Thyroid gland (tissue), 4 donors: ENCODE measurements around the gene FBLN5.

ENCODE experiments used
- POLR2A ChIP-seq, 2 donors: fragments of 450-650 bp; IDR thresholded peaks; one replicate each; pipeline ENCODE4 v1.6.1; 2017; ENCODE audit warnings: antibody characterized with exemption in 2 of 2, mild to moderate bottlenecking in 2 of 2, moderate library complexity in 1 of 2
- TF ChIP-seq, protein P1 (sequence below), 6 experiments: fragments of 200-600 bp in 3 of 6; fragments of 450-650 bp in 3 of 6; sonication (generic) in 3 of 6; IDR thresholded peaks; one replicate each; pipeline ENCODE4 v1.5.1; 2016 to 2019; ENCODE audit warnings: antibody characterized with exemption in 6 of 6, mild to moderate bottlenecking in 2 of 6, inconsistent platforms in 1 of 6, moderate library complexity in 1 of 6

DNA sequence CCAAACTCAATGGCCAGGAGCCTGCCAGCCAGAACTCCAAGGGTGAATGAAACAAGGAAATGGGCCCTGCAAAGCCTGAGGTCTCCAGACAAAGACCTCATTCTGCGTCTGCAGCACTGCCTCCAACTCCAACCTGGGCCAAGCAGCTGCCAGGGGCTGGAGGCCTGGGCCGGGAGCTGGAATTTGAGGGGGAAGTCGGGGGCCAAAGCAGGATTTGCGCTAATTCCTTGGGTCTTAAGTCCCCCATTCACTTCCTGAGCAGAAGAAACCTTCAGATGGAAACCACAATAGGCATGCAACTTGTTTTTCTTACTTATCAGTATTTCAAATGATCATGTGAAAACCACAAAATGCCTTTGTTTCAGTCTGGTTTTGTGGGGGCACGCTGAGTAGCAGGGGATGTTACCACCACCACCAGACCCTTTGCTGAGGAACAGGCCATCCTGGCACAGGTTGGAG lies 57.2 kb downstream of the FBLN5 start:
- TF ChIP-seq, protein P1, sequence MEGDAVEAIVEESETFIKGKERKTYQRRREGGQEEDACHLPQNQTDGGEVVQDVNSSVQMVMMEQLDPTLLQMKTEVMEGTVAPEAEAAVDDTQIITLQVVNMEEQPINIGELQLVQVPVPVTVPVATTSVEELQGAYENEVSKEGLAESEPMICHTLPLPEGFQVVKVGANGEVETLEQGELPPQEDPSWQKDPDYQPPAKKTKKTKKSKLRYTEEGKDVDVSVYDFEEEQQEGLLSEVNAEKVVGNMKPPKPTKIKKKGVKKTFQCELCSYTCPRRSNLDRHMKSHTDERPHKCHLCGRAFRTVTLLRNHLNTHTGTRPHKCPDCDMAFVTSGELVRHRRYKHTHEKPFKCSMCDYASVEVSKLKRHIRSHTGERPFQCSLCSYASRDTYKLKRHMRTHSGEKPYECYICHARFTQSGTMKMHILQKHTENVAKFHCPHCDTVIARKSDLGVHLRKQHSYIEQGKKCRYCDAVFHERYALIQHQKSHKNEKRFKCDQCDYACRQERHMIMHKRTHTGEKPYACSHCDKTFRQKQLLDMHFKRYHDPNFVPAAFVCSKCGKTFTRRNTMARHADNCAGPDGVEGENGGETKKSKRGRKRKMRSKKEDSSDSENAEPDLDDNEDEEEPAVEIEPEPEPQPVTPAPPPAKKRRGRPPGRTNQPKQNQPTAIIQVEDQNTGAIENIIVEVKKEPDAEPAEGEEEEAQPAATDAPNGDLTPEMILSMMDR (IDR thresholded peaks at IDR 0.05) = no peak
- TF ChIP-seq POLR2A (IDR thresholded peaks at IDR 0.05) = no peak
